DND-41 (cell line): Measurements from ENCODE around the gene POLR1G.

Source experiments
- ATAC-seq: fragments of 200-7000 bp; cut with Tn5 transposase; 3 replicates; pipeline ENCODE4 v1.9.1; 2021; ENCODE audit warnings: low read depth; ENCODE audit not compliant: insufficient read depth
- DNase-seq: peaks from one replicate; pipeline ENCODE4 v3.0.0-alpha.2; 2020
- H2AFZ ChIP-seq: 2 replicates; pipeline ENCODE4 v1.6.0; 2012; ENCODE audit warnings: low read depth, low read length
- H3K27ac ChIP-seq: 2 replicates; pipeline ENCODE4 v1.5.1; 2012; ENCODE audit warnings: low read length, inconsistent platforms
- H3K27me3 ChIP-seq: fragments of 200-600 bp; sonication (generic); 2 replicates; pipeline ENCODE4 v1.6.0; 2012; ENCODE audit warnings: low read length, mild to moderate bottlenecking, inconsistent platforms; ENCODE audit not compliant: insufficient read depth, poor library complexity
- H3K36me3 ChIP-seq: 2 replicates; pipeline ENCODE4 v1.5.1; 2012; ENCODE audit warnings: low read length, inconsistent platforms; ENCODE audit not compliant: insufficient read depth
- H3K4me1 ChIP-seq: 2 replicates; pipeline ENCODE4 v1.5.1; 2012; ENCODE audit warnings: mild to moderate bottlenecking, low read length; ENCODE audit not compliant: insufficient read depth
- H3K4me2 ChIP-seq: 2 replicates; pipeline ENCODE4 v1.6.0; 2012; ENCODE audit warnings: mild to moderate bottlenecking, moderate library complexity, low read length, inconsistent platforms; ENCODE audit not compliant: insufficient read depth
- H3K4me3 ChIP-seq, 2 experiments: fragments of 200-600 bp in 1 of 2; shearing (Covaris generic) in 1 of 2; 2 replicates each; pipeline ENCODE4 v1.5.1; 2012 to 2016; ENCODE audit warnings: inconsistent platforms in 2 of 2, low read length in 2 of 2, mild to moderate bottlenecking in 2 of 2, low read depth in 1 of 2, moderate library complexity in 1 of 2
- H3K79me2 ChIP-seq: 2 replicates; pipeline ENCODE4 v1.6.0; 2012; ENCODE audit warnings: low read length, inconsistent platforms; ENCODE audit not compliant: insufficient read depth
- H3K9ac ChIP-seq: 2 replicates; pipeline ENCODE4 v1.6.0; 2012; ENCODE audit warnings: low read depth, mild to moderate bottlenecking, inconsistent platforms, low read length, moderate library complexity
- H3K9me3 ChIP-seq: 2 replicates; pipeline ENCODE4 v1.5.1; 2012; ENCODE audit warnings: low read length, moderate library complexity, mild to moderate bottlenecking, inconsistent platforms; ENCODE audit not compliant: insufficient read depth, severe bottlenecking
- H4K20me1 ChIP-seq: 2 replicates; pipeline ENCODE4 v1.6.0; 2012; ENCODE audit warnings: low read length; ENCODE audit not compliant: insufficient read depth
- EZH2 ChIP-seq: IDR thresholded peaks from 3 replicates; pipeline ENCODE4 v1.6.1; 2012; ENCODE audit warnings: borderline replicate concordance, low read depth, mild to moderate bottlenecking, moderate library complexity, low read length, inconsistent platforms; ENCODE audit not compliant: severe bottlenecking
- TF ChIP-seq, protein P1 (sequence below): IDR thresholded peaks from 2 replicates; pipeline ENCODE4 v1.5.1; 2012; ENCODE audit warnings: borderline replicate concordance, low read length, moderate library complexity, mild to moderate bottlenecking; ENCODE audit not compliant: poor library complexity, severe bottlenecking; ENCODE audit errors: extremely low read depth

POLR1G gene

DNA sequence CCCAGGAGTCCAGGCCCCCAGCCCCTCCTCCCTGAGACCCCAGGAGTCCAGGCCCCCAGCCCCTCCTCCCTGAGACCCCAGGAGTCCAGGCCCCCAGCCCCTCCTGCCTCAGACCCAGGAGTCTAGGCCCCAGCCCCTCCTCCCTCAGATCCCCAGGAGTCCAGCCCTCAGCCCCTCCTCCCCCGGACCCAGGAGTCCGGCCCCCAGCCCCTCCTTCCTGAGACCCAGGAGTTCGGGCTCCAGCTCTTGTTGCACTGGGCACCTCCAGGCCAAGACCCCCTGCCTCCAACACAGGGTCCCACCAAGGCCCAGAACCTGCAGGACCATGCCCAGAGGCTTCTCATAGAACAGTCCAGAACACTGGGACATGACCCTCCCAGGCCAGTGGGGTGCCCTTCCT, 13.5 kb downstream of the POLR1G start:
- Histone ChIP-seq H3K36me3 (peaks cover 27% of the 10 kb centered on the region), H3K4me2 (no peak overlapping the region), H2AFZ (no peak overlapping the region), H3K27me3 (no peaks in the 10 kb centered on the region), H3K4me1 (peaks cover 40% of the 10 kb centered on the region), H3K9me3 (no peaks in the 10 kb centered on the region), H3K27ac (no peak overlapping the region), H4K20me1 (peaks cover 3% of the 10 kb centered on the region; the same call in 1 of the 2 replicates), H3K4me3 (no peak overlapping the region), H3K79me2 (peaks cover 11% of the 10 kb centered on the region), H3K9ac (no peak overlapping the region)
- TF ChIP-seq, protein P1, sequence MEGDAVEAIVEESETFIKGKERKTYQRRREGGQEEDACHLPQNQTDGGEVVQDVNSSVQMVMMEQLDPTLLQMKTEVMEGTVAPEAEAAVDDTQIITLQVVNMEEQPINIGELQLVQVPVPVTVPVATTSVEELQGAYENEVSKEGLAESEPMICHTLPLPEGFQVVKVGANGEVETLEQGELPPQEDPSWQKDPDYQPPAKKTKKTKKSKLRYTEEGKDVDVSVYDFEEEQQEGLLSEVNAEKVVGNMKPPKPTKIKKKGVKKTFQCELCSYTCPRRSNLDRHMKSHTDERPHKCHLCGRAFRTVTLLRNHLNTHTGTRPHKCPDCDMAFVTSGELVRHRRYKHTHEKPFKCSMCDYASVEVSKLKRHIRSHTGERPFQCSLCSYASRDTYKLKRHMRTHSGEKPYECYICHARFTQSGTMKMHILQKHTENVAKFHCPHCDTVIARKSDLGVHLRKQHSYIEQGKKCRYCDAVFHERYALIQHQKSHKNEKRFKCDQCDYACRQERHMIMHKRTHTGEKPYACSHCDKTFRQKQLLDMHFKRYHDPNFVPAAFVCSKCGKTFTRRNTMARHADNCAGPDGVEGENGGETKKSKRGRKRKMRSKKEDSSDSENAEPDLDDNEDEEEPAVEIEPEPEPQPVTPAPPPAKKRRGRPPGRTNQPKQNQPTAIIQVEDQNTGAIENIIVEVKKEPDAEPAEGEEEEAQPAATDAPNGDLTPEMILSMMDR = no peak
- no peak for TF ChIP-seq EZH2
- no peak for ATAC-seq
- DNase-seq = no peak

DNA sequence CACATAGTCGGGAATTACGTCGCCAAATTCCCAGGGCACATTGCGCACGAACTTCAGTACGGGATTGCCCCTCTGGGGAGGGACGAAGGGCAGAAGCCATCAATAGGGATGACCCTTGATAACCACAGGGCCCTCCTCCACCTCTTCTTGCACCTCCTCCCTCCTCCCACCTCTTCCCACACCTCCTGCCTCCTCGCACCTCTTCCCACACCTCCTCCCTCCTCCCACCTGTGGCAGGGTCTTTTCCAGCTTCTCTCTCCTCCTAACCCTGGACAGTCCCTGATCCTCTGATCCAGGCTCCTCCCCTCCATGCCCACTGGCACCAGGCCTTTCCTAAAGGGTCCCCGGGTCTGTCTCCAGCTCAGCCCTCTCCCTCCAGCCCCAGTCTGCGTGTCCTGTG, 13.9 kb downstream of the POLR1G start:
- Histone ChIP-seq H3K36me3 (peaks cover 27% of the 10 kb centered on the region), H3K27ac (no peak overlapping the region), H4K20me1 (peaks cover 3% of the 10 kb centered on the region; the same call in 1 of the 2 replicates), H3K79me2 (peaks cover 11% of the 10 kb centered on the region), H3K27me3 (no peaks in the 10 kb centered on the region), H3K4me2 (no peak overlapping the region), H3K9ac (no peak overlapping the region), H2AFZ (no peak overlapping the region), H3K4me1 (peaks cover 40% of the 10 kb centered on the region), H3K4me3 (no peak overlapping the region), H3K9me3 (no peaks in the 10 kb centered on the region)
- TF ChIP-seq EZH2 = no peak
- TF ChIP-seq, protein P1 = no peak
- DNase-seq = no peak
- no peak for ATAC-seq

DNA sequence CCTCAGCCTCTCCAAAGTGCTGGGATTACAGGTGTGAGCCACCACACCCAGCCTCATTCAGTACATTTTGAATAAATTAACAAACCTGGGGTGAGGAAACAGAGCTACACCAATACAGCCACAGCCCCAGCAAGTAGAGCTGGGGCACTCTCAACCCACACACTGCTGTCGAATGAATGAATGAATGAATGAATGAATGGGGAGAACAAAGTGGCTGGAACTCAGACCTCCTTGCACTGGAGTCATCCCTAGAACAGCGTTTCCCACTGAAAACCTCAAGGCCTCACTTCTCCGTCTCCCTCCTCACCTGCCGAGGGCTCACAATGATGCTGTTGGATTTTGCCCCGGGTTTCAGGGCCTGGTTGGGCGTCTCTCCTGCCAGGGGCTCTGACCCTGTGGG, 14.4 kb downstream of the POLR1G start:
- peaks cover 27% of the 10 kb centered on the region for H3K36me3 ChIP-seq

More for the DNA sequence above, 14.4 kb downstream of the POLR1G start:
- Histone ChIP-seq H3K4me1 (peaks cover 40% of the 10 kb centered on the region), H3K79me2 (peaks cover 11% of the 10 kb centered on the region), H3K9me3 (no peaks in the 10 kb centered on the region), H3K9ac (no peak overlapping the region), H3K27me3 (no peaks in the 10 kb centered on the region), H3K27ac (no peak overlapping the region), H3K4me3 (no peak overlapping the region), H3K4me2 (no peak overlapping the region), H2AFZ (no peak overlapping the region), H4K20me1 (peaks cover 3% of the 10 kb centered on the region; the same call in 1 of the 2 replicates)
- ATAC-seq (no peak), DNase-seq (no peak)
- no peak for TF ChIP-seq EZH2
- TF ChIP-seq, protein P1 = no peak
